Measurements from ENCODE around the gene NEUROD2. TPM values are rescaled to one million over a fixed set of nuclear protein-coding genes. Genes with fewer than 3 reads are reported as not detected.

NEUROD2 gene
- total RNA-seq, 1 experiment from 2014 or later, result not detected

DNA sequence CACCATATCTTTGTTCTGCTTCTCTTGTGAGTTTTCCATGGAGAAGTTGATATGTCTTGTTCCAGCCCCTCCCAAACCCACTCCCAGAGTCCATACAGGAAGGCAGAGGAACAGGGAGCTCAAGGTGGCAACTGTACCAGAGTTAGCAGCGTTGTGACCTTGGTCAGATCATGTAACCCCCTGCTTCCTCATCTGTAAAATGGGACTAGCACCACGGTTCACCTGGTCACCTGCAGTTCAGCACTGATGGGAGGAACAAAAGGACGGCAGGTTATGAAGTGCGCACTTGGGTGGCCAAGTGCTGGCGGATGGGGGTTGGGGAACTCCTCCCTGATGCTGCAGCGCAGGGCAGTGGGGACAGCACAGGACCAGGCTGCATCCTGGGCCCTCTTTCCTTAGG, 7.7 kb upstream of the NEUROD2 start:
- Histone ChIP-seq H3K9me3 (ENCODE audit: control insufficient read depth, insufficient read depth, low read depth, low read length) (no peaks in the 10 kb centered on the region), H3K27ac (ENCODE audit: low read length) (no peak overlapping the region), H3K4me3 (ENCODE audit: low read depth in 2 of 2, low read length in 2 of 2) (no peak overlapping the region), H3K4me1 (ENCODE audit: control insufficient read depth, insufficient read depth, low read length) (no peaks in the 10 kb centered on the region), H3K36me3 (ENCODE audit: control insufficient read depth, insufficient read depth, low read length) (no peaks in the 10 kb centered on the region), H3K27me3 (ENCODE audit: control insufficient read depth, insufficient read depth, low read length) (no peaks in the 10 kb centered on the region)
- BruUV-seq (replicated peaks), result no TSS peak
- CTCF ChIA-PET, result no interaction called here
- intact Hi-C loops (cut with micrococcal nuclease; ENCODE audit: unreplicated experiment), result no loop called here
- in situ Hi-C loops (cut with HindIII; ENCODE audit: low pct_unique_long_range_greater_than_20kb, low sequenced_read_pairs), result no loop called here
- POLR2A ChIA-PET, result no interaction called here
- ATAC-seq (no peak), DNase-seq (ENCODE audit: low read depth, low spot score) (no peak)
- TF ChIP-seq REST (IDR thresholded peaks at IDR 0.05; ENCODE audit: insufficient read depth in 1 of 2, low read depth in 2 of 2, low read length in 1 of 2), result no peak
- TF ChIP-seq SIN3A (IDR thresholded peaks at IDR 0.05; ENCODE audit: borderline replicate concordance, insufficient read depth, low read depth, low read length), result no peak
- no peak for TF ChIP-seq POLR2AphosphoS5 (IDR thresholded peaks at IDR 0.05; ENCODE audit: low read depth, low read length)
- TF ChIP-seq TCF7L2 (IDR thresholded peaks at IDR 0.05; ENCODE audit: low read depth, low read length), result no peak
- TF ChIP-seq, protein P1, sequence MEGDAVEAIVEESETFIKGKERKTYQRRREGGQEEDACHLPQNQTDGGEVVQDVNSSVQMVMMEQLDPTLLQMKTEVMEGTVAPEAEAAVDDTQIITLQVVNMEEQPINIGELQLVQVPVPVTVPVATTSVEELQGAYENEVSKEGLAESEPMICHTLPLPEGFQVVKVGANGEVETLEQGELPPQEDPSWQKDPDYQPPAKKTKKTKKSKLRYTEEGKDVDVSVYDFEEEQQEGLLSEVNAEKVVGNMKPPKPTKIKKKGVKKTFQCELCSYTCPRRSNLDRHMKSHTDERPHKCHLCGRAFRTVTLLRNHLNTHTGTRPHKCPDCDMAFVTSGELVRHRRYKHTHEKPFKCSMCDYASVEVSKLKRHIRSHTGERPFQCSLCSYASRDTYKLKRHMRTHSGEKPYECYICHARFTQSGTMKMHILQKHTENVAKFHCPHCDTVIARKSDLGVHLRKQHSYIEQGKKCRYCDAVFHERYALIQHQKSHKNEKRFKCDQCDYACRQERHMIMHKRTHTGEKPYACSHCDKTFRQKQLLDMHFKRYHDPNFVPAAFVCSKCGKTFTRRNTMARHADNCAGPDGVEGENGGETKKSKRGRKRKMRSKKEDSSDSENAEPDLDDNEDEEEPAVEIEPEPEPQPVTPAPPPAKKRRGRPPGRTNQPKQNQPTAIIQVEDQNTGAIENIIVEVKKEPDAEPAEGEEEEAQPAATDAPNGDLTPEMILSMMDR (IDR thresholded peaks at IDR 0.05), result no peak

GRCh38 chr17:39614545-39615157, 6.9 kb upstream of the NEUROD2 start:
- Histone ChIP-seq H3K4me1 (ENCODE audit: control insufficient read depth, insufficient read depth, low read length) (no peaks in the 10 kb centered on the region), H3K27me3 (ENCODE audit: control insufficient read depth, insufficient read depth, low read length) (no peaks in the 10 kb centered on the region), H3K27ac (ENCODE audit: low read length) (no peak overlapping the region), H3K9me3 (ENCODE audit: control insufficient read depth, insufficient read depth, low read depth, low read length) (no peaks in the 10 kb centered on the region), H3K4me3 (ENCODE audit: low read depth in 2 of 2, low read length in 2 of 2) (no peak overlapping the region), H3K36me3 (ENCODE audit: control insufficient read depth, insufficient read depth, low read length) (no peaks in the 10 kb centered on the region)
- ChIA-PET POLR2A (no interaction called here), CTCF (no interaction called here)
- in situ Hi-C loops (cut with HindIII; ENCODE audit: low pct_unique_long_range_greater_than_20kb, low sequenced_read_pairs) (no loop called here), intact Hi-C loops (cut with micrococcal nuclease; ENCODE audit: unreplicated experiment) (no loop called here)
- DNase-seq (ENCODE audit: low read depth, low spot score), result no peak
- ATAC-seq, result no peak
- no TSS peak for BruUV-seq (replicated peaks)
- TF ChIP-seq REST (IDR thresholded peaks at IDR 0.05; ENCODE audit: insufficient read depth in 1 of 2, low read depth in 2 of 2, low read length in 1 of 2) (no peak), TCF7L2 (IDR thresholded peaks at IDR 0.05; ENCODE audit: low read depth, low read length) (no peak), SIN3A (IDR thresholded peaks at IDR 0.05; ENCODE audit: borderline replicate concordance, insufficient read depth, low read depth, low read length) (no peak), POLR2AphosphoS5 (IDR thresholded peaks at IDR 0.05; ENCODE audit: low read depth, low read length) (no peak)
- TF ChIP-seq, protein P1 (IDR thresholded peaks at IDR 0.05), result no peak
